GM13977 (cell line): Measurements from ENCODE around the gene FAM217B.

Experiments
- DNase-seq: peaks from one replicate; pipeline ENCODE4 v3.0.0; 2012; ENCODE audit warnings: low spot score
- in situ Hi-C: fragments of 300-500 bp; cut with MboI; formaldehyde crosslinking; loops from one replicate; pipeline ENCODE4 v1.12.0; 2022; ENCODE audit warnings: low sequenced_read_pairs, low pct_unique_long_range_greater_than_20kb, mixed read lengths, inconsistent platforms; ENCODE audit not compliant: unreplicated experiment
- TF ChIP-seq, protein P1 (sequence below): IDR thresholded peaks from 2 replicates; pipeline ENCODE4 v1.5.1; 2012; ENCODE audit warnings: mild to moderate bottlenecking, control low read depth; ENCODE audit not compliant: insufficient read depth; ENCODE audit errors: extremely low read depth, missing control alignments

FAM217B gene

DNA sequence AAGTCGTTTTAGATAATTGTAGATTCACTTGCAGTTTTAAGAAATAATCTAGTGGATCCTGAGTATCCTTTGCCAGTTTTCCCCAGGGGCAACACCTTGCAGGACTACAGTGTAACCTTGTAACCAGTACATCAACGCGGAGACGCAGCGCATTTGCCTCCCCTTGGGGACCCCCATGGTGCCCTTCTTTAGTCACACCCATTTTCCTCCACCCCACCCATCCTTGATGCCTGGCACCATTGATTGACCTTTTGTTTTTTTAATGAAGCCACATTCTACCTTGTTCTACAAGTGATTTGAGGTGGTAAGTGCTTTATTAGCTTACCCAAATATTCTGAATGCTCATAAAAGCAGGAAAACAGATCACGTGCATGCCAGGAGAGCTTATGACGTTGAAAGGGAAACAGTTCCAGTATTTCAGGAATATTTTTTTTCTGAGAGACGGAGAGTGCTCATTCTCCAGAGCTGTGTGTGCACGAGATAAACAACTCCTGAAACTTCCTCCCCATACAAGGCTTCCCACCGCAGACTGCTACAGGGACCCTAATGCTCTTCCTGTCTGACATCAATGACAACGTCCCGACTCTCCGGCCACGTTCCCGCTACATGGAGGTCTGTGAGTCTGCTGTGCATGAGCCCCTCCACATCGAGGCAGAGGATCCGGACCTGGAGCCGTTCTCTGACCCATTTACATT, 53.7 kb downstream of the FAM217B start:
- in situ Hi-C loops = no loop called here
- no peak for DNase-seq
- TF ChIP-seq, protein P1, sequence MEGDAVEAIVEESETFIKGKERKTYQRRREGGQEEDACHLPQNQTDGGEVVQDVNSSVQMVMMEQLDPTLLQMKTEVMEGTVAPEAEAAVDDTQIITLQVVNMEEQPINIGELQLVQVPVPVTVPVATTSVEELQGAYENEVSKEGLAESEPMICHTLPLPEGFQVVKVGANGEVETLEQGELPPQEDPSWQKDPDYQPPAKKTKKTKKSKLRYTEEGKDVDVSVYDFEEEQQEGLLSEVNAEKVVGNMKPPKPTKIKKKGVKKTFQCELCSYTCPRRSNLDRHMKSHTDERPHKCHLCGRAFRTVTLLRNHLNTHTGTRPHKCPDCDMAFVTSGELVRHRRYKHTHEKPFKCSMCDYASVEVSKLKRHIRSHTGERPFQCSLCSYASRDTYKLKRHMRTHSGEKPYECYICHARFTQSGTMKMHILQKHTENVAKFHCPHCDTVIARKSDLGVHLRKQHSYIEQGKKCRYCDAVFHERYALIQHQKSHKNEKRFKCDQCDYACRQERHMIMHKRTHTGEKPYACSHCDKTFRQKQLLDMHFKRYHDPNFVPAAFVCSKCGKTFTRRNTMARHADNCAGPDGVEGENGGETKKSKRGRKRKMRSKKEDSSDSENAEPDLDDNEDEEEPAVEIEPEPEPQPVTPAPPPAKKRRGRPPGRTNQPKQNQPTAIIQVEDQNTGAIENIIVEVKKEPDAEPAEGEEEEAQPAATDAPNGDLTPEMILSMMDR = no peak

DNA sequence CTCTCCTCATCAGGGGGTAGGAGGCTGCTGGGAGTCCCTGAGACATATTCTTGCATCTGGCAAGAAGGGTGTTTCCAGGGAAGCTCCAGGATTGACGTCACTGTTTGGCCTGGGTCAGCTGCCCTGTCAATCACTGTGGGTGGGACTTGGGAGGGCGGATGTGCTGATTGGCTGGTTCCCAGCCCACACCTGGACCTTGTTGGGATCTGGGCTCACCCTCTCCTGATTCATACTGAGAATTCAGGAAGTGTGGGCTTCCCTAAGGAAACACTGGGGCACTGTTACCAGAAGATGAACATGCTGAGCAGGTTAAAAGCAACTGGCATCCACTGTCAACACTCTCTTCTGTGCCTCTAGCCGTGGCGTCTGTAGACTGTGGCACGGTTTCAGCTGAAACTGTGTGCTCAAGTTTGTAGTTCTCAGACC, 54.5 kb downstream of the FAM217B start:
- in situ Hi-C loops = no loop called here
- TF ChIP-seq, protein P1 = no peak
- DNase-seq = no peak

DNA sequence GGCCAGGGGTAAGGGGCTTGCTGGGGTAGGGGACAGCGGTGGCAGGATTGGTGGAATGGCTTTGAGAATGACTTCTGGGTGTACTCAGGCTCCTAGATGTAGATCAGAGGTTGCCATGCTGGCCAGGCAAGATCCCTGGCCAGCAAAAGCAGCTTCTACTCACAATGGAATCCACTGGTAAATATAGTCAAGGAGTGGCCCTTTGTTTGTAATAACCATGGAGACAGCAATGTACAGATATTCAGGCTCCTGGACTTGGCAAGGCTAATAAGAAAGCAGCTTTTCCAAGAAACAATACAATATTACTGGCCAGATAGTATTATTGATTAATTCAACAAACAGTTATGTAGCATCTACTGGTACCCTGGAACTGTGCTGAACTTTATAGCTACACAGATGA, 55.9 kb downstream of the FAM217B start:
- in situ Hi-C loops = no loop called here
- TF ChIP-seq, protein P1 = no peak
- no peak for DNase-seq

DNA sequence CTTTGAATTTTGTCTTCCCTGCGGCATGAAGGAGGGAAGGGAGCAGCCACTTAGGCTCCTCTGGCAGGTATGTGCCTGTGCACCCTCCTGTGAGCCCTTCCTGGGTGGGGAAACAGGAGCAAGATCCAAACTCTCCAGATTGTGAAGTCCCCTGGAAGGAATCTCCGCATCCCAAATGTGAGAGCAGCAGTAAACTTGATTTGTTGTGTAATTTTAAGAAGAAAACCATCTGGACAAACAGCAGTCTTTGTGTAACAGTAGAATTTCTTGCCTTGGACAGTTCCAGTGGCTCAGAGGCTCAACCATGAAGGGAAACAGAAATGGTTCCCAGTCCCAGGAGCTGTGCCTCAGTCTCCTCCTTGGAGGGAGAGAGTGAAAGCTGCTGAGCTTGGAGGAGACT, 57.7 kb downstream of the FAM217B start:
- DNase-seq = no peak
- TF ChIP-seq, protein P1 = no peak
- in situ Hi-C loops = no loop called here
